Activated CD4-positive, alpha-beta memory T cell treated with anti-CD3 and anti-CD28 coated beads for 36 hours (primary cell): ENCODE measurements around the gene MYO15A. TPM values are rescaled to one million over a fixed set of nuclear protein-coding genes. Genes with fewer than 3 reads are reported as not detected.
"Not testable (repeated sequence)": the region's sequence is repeated elsewhere in the genome, so short reads cannot be mapped to it uniquely, and the experiment has no call there.

Source experiments
- CTCF ChIA-PET: fragments of 350-600 bp; sonication (Branson Sonifier 250); formaldehyde crosslinking; loops from one replicate; lab custom pipeline; 2021; ENCODE audit warnings: antibody characterized with exemption, inconsistent platforms; lab: Charles Lee
- POLR2A ChIA-PET: fragments of 350-600 bp; sonication (Branson Sonifier 250); formaldehyde crosslinking; loops from one replicate; lab custom pipeline; 2021; ENCODE audit warnings: antibody characterized with exemption; lab: Charles Lee
- DNase-seq: peaks from one replicate; pipeline ENCODE4 v3.0.0-alpha.2; 2020
- H3K27ac Mint-ChIP-seq: one replicate; pipeline ENCODE4 v1.8.0; 2021; ENCODE audit warnings: mixed read lengths
- H3K27me3 Mint-ChIP-seq: one replicate; pipeline ENCODE4 v1.8.0; 2021; ENCODE audit warnings: mixed read lengths
- H3K36me3 Mint-ChIP-seq: one replicate; pipeline ENCODE4 v1.8.0; 2021; ENCODE audit warnings: mixed read lengths
- H3K4me1 Mint-ChIP-seq: one replicate; pipeline ENCODE4 v1.8.0; 2021; ENCODE audit warnings: low read depth, mixed read lengths
- H3K4me3 Mint-ChIP-seq: one replicate; pipeline ENCODE4 v1.8.0; 2021; ENCODE audit warnings: mild to moderate bottlenecking, mixed read lengths
- H3K9me3 Mint-ChIP-seq: one replicate; pipeline ENCODE4 v1.8.0; 2021; ENCODE audit warnings: mixed read lengths
- intact Hi-C: fragments of 100-400 bp; cut with micrococcal nuclease; formaldehyde crosslinking; loops from one replicate; pipeline ENCODE4 v1.15.1; 2023
- total RNA-seq, 2 experiments: library from RNA; stranded (reverse); gene quantifications; one replicate each; pipeline ENCODE4 v1.2.3, GENCODE V29; 2021

Gene MYO15A
- total RNA-seq, 2 experiments from 2014 or later = 0.78 to 1.3 TPM

DNA sequence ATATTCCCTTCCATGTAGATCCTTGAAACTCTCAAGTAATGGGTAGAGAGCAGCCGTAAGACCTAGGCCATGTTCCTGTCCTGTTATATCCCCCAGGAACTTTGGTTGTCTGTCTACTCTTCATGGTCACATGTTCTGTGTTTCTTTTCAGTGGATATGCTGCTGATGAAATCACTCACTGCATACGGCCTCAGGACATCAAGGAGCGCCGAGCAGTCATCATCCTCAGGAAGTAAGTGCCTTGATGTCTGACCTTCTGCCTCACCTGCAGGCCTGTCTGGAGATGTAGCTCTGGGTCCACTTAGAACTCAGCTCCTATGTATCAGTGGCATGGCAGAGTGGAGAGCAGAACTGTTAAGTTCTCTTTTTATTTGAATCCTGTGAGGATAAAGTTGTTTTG, 86.2 kb downstream of the MYO15A start:
- no peaks in the 10 kb centered on the region for H3K27me3 Mint-ChIP-seq
- no peak overlapping the region for H3K27ac Mint-ChIP-seq
- CTCF ChIA-PET = no interaction called here
- POLR2A ChIA-PET = no interaction called here
- no peak overlapping the region for H3K4me3 Mint-ChIP-seq
- intact Hi-C loops = no loop called here
- H3K9me3 Mint-ChIP-seq = no peaks in the 10 kb centered on the region
- no peak for DNase-seq
- peaks cover 59% of the 10 kb centered on the region for H3K4me1 Mint-ChIP-seq
- peaks cover 45% of the 10 kb centered on the region for H3K36me3 Mint-ChIP-seq

DNA sequence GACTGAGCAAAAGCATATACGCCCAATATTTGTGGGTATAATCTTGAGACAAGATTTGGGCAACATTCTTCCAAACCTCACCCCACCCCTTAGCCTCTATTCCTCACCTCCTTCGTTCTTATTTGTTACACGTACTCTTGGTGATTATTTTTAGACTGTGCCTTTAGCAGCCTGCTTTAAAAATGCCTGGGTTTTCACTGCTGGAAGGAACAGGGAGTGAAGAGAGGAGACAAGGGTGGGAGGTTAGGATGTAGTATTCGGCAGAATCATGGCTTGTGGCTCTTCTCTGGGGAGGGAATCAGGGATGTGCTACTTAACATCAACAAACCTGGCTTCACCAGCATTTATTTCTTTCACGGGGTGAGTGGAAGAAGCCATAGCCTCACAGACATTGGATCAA, 86.7 kb downstream of the MYO15A start:
- H3K27me3 Mint-ChIP-seq = no peaks in the 10 kb centered on the region
- ChIA-PET POLR2A (no interaction called here), CTCF (no interaction called here)
- H3K36me3 Mint-ChIP-seq = peaks cover 42% of the 10 kb centered on the region
- no peaks in the 10 kb centered on the region for H3K9me3 Mint-ChIP-seq
- no peak overlapping the region for H3K27ac Mint-ChIP-seq
- H3K4me1 Mint-ChIP-seq = peaks cover 57% of the 10 kb centered on the region
- intact Hi-C loops = no loop called here
- no peak for DNase-seq
- no peak overlapping the region for H3K4me3 Mint-ChIP-seq

DNA sequence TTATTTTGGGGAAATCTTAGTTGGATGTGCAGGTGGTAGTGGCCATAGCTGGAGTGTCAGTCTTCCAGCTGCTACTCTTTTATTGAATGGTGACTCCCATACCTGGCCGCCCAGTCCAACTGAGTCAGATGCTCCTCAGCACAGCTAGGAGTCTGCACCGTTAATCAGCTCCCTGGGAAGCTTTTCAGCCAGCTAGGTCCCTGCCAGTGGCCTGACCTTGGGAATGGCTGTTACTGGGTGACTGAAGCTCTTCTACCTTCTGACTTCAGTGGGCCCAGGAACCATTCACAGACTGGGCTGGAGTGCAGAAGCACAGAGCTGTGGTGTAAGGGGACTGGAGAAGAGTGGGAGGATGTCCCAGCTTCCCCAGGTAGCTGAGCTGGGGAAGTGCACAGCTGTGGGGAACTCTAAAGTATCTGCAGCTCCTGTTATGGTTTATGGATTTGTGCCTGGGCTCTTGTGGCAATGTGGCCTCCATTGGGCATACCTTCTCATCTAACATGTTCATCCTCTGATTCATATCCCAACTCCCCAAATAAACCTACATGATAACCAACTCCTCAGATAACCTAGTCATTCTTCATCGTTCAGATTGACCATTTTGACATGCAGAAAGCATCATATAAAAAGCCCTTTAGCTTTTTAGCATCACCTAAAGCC, 89.1 kb downstream of the MYO15A start:
- peaks cover 37% of the 10 kb centered on the region for H3K4me1 Mint-ChIP-seq
- intact Hi-C loops = no loop called here
- ChIA-PET CTCF (interaction anchor here (1.3 to 2.5 kb wide), 3 partner anchors 9 to 56 kb away, joined by 5 to 12 read pairs (median 8); no protein-coding TSS in a partner anchor), POLR2A (interaction anchor here (1.1 kb wide), 1 partner anchor 14 kb away, joined by 5 read pairs; the partner anchor contains the start of gene ALKBH5)
- peaks cover 39% of the 10 kb centered on the region for H3K36me3 Mint-ChIP-seq
- H3K27me3 Mint-ChIP-seq = no peaks in the 10 kb centered on the region
- H3K27ac Mint-ChIP-seq = peak overlapping the region; percentile 59
- no peak for DNase-seq
- H3K9me3 Mint-ChIP-seq = no peaks in the 10 kb centered on the region
- no peak overlapping the region for H3K4me3 Mint-ChIP-seq

DNA sequence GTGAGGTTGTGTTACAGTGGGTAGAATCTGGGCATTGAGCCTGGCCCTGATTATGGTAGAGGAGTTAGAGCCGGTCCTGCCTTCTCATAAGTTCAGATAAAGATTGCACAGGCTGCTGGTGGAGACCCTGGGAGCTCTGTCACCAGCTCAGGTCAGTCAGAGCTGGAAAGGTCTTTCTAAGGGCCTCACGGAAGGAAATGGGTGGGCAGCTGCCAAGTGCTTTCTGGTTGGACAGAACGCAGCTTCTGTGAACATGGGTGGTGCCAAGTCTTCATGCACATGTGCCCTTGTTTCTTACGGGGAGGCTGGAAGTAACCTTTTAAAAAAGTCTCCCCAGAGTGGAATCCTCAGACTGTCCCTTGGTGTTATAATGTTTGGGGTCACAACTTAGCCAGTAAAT, 90.0 kb downstream of the MYO15A start:
- Mint-ChIP-seq H3K27me3 (no peaks in the 10 kb centered on the region), H3K9me3 (no peaks in the 10 kb centered on the region), H3K27ac (peak overlapping the region; percentile 49), H3K4me1 (peaks cover 35% of the 10 kb centered on the region), H3K36me3 (peaks cover 38% of the 10 kb centered on the region), H3K4me3 (no peak overlapping the region)
- intact Hi-C loops = no loop called here
- CTCF ChIA-PET = interaction anchor here (2.2 to 2.5 kb wide), 2 partner anchors 19 to 57 kb away, joined by 8 to 12 read pairs; no protein-coding TSS in a partner anchor
- POLR2A ChIA-PET = interaction anchor here (1.0 to 1.1 kb wide), 2 partner anchors 12 to 15 kb away, joined by 3 to 5 read pairs; partner anchors contain the start of gene ALKBH5
- no peak for DNase-seq

DNA sequence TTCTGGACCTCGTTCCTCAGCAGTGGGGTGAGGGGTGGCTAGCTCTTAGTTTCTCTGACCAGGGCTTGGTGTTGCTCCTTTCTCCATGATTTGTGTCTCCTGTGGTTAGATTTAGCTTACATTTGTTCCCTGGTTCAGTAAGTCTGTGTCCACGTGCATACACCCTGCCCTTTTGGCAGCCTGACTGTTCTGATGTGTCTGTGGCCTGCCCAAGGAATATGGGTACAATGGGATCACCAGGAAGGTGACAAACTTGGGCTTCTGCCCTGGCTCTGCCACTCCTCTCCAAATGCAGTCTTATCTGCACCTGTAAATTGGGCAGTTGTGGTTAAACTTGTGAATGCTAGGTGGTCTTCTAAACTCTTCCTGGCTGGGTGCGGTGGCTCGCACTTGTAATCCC, 92.6 kb downstream of the MYO15A start:
- intact Hi-C loops = no loop called here
- H3K27me3 Mint-ChIP-seq = no peaks in the 10 kb centered on the region
- H3K4me3 Mint-ChIP-seq = no peak overlapping the region
- DNase-seq = no peak
- H3K4me1 Mint-ChIP-seq = peaks cover 27% of the 10 kb centered on the region
- ChIA-PET POLR2A (interaction anchor here (0.9 kb wide), 1 partner anchor 9 kb away, joined by 3 read pairs; no protein-coding TSS in a partner anchor), CTCF (no interaction called here)
- peaks cover 26% of the 10 kb centered on the region for H3K36me3 Mint-ChIP-seq
- H3K27ac Mint-ChIP-seq = no peak overlapping the region
- no peaks in the 10 kb centered on the region for H3K9me3 Mint-ChIP-seq

DNA sequence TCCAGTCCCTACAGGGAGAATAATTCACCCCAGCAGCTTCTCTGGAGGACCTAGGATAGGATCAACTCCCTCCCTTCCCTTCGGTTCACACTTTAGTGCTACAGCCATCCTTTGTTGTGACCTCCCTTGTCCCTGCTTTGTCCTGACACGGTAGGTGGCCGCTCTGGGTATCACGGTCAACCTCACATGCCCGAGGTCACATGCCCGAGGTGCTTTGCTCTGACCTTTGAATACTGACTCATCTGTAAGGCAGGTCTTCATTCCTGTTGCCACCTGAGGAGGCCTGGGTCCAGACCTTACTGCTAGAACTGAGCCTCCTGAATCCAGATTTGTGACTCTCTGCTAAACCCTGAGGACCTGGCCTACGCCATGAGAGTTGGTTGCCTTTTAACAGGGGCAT, 94.8 kb downstream of the MYO15A start:
- peaks cover 18% of the 10 kb centered on the region for H3K36me3 Mint-ChIP-seq
- no peaks in the 10 kb centered on the region for H3K27me3 Mint-ChIP-seq
- no peak for DNase-seq
- H3K9me3 Mint-ChIP-seq = no peaks in the 10 kb centered on the region
- POLR2A ChIA-PET = no interaction called here
- CTCF ChIA-PET = interaction anchor here (0.6 to 0.7 kb wide), 2 partner anchors 302 to 1076 kb away, joined by 3 to 5 read pairs; no protein-coding TSS in a partner anchor
- H3K27ac Mint-ChIP-seq = no peak overlapping the region
- intact Hi-C loops = no loop called here
- H3K4me1 Mint-ChIP-seq = peaks cover 12% of the 10 kb centered on the region
- H3K4me3 Mint-ChIP-seq = no peak overlapping the region

DNA sequence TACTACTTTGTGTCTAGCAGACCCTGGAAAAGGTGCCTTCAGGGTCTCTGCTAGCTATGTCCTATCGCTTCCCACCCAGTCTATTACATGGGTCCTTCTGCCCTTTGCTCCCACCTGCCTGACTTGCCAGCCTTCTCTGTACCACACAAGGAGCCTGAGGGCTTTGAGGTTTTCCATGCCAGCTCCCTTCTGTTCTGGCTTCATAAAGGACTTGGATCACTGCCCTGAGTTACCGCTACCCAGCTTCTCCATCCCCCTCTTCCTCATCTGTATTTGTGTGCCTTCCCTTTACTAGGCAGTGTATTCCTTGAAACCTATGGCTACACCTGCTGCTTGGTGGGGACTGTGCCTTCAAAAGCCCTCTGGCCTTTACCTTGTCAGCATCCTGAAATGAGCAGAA, 97.3 kb downstream of the MYO15A start:
- no peak overlapping the region for H3K27ac Mint-ChIP-seq
- intact Hi-C loops = no loop called here
- no peaks in the 10 kb centered on the region for H3K27me3 Mint-ChIP-seq
- H3K4me3 Mint-ChIP-seq = no peak overlapping the region
- CTCF ChIA-PET = no interaction called here
- peaks cover 22% of the 10 kb centered on the region for H3K36me3 Mint-ChIP-seq
- no peak for DNase-seq
- no peaks in the 10 kb centered on the region for H3K9me3 Mint-ChIP-seq
- H3K4me1 Mint-ChIP-seq = no peaks in the 10 kb centered on the region
- POLR2A ChIA-PET = no interaction called here

DNA sequence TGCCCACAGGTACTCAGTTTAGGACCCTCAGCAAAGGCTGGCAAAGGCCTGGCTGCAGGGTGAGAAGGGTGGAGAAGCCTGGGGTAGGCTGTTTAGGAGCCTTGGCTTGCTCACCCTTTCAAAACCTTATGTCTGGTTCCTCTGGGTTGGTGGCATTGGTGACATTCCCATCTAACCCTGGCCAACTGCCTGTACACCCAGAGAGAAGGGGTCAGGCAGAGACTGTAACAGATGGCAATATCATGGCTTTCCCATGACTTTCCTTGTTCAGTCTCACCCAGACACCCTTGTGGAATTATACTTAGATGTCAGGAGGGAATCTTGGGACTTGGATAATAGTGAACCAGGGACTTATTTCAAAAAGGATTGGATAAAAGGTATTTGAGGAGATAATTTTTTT, 98.4 kb downstream of the MYO15A start:
- Mint-ChIP-seq H3K4me3 (no peak overlapping the region), H3K9me3 (no peaks in the 10 kb centered on the region)
- intact Hi-C loops = no loop called here

DNA sequence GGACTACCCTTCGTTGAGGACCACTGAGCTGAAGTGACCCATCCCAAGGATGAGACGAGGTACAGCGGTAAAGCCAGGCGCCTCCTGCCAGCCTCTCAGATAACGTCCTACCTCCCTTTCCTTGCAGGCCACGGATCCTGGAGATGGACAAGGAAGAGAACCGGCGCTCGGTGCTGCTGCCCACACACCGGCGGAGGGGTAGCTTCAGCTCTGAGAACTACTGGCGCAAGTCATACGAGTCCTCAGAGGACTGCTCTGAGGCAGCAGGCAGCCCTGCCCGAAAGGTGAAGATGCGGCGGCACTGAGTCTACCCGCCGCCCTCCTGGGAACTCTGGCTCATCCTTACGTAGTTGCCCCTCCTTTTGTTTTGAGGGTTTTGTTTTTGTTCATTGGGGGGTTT, 99.5 kb downstream of the MYO15A start:
- Mint-ChIP-seq H3K27ac (no peak overlapping the region), H3K36me3 (peaks cover 23% of the 10 kb centered on the region), H3K4me3 (no peak overlapping the region), H3K9me3 (no peaks in the 10 kb centered on the region), H3K27me3 (no peaks in the 10 kb centered on the region), H3K4me1 (no peaks in the 10 kb centered on the region)
- ChIA-PET CTCF (no interaction called here), POLR2A (interaction anchor here (0.6 kb wide), 1 partner anchor 28 kb away, joined by 3 read pairs; no protein-coding TSS in a partner anchor)
- intact Hi-C loops = no loop called here
- no peak for DNase-seq

More for the DNA sequence above, 98.4 kb downstream of the MYO15A start:
- CTCF ChIA-PET = no interaction called here
- Mint-ChIP-seq H3K36me3 (peaks cover 23% of the 10 kb centered on the region), H3K4me1 (no peaks in the 10 kb centered on the region), H3K27me3 (no peaks in the 10 kb centered on the region), H3K27ac (no peak overlapping the region)
- POLR2A ChIA-PET = no interaction called here
- DNase-seq = no peak

DNA sequence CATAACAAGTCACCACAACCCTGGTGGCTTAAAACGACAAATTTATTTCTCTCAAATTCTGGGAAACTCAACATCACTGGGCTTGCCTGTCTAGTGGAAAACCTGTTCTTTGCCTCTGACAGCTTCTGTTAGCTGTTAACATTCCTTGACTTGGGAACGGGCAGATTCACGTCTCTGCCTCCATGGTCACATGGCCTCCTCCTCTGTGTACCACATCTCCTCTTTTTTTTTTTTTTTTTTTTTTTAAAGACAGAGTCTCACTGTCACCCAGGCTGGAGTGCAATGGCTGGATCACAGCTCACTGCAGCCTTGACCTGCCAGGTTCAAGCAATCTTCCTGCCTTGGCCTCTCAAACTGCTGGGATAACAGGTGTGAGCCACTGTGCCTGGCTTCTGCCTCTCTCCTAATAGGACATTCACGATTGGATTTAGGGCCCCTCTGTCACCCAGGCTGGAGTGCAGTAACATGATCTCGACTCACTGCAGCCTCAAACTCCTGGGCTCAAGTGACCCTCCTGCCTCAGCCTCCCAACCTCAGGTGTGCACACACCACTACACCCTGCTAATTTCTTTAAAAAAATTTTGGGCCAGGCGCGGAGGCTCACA, 105.2 kb downstream of the MYO15A start:
- Mint-ChIP-seq H3K36me3 (peaks cover 12% of the 10 kb centered on the region), H3K4me1 (peaks cover 2% of the 10 kb centered on the region), H3K9me3 (no peaks in the 10 kb centered on the region), H3K27ac (no peak overlapping the region), H3K27me3 (no peaks in the 10 kb centered on the region), H3K4me3 (no peak overlapping the region)
- ChIA-PET POLR2A (no interaction called here), CTCF (interaction anchor here (1.1 kb wide), 1 partner anchor 10 kb away, joined by 3 read pairs; no protein-coding TSS in a partner anchor)
- DNase-seq = no peak
- intact Hi-C loops = no loop called here

DNA sequence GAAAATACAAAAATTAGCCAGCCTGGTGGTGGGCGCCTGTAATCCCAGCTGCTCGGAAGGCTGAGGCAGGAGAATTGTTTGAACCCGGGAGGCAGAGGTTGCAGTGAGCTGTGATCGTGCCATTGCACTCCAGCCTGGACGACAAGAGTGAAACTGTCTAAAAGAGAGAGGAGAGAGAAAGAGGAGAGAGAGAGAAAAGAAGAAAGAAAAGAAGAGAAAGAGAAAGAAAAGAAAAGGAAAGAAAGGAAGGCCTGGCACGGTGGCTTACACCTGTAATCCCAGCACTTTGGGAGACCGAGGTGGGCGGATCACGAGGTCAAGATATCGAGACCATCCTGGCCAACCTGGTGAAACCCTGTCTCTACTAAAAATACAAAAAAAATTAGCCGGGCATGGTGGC, 108.3 kb downstream of the MYO15A start:
- not testable (repeated sequence) for H3K9me3 Mint-ChIP-seq, H3K4me1 Mint-ChIP-seq, H3K27me3 Mint-ChIP-seq, H3K4me3 Mint-ChIP-seq, H3K36me3 Mint-ChIP-seq, H3K27ac Mint-ChIP-seq, DNase-seq
- CTCF ChIA-PET = interaction anchor here (1.0 to 3.7 kb wide), 7 partner anchors 9 to 789 kb away, joined by 3 to 24 read pairs (median 5); partner anchors contain the start of gene SHMT1
- intact Hi-C loops = loop anchor here (1.0 kb wide), 1 partner anchor 76 kb away; no protein-coding TSS in a partner anchor
- POLR2A ChIA-PET = interaction anchor here (0.7 kb wide), 1 partner anchor 79 kb away, joined by 3 read pairs; no protein-coding TSS in a partner anchor

DNA sequence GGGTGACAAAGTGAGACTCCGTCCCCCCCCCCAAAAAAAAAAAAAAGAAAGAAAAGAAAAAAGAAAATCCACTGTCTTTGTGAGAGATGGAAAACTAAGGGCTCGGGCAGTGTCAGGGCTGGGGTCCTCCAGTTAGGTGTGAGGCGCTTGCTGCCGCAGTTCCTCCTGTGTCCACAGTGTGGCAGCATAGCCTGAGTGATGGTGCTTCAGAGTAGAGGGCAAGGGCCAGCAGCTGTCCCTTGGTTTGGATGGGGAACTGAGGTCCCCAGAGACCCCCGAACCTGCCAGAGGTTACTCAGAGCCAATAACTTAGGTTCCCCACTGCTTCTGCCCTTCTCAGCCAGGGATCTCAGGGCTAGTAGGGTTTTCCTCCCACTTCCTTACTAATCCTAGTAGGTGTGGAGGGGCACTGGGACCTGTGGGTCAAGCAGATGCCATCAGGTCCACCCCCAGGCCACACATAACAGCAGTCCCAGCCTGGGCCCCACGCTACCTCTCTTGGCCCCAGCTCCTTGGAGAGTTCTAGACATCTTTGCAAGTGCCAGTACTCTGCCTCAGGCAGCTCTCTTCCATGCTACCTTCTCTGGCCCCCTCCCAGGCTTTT, 109.0 kb downstream of the MYO15A start:
- no peaks in the 10 kb centered on the region for H3K9me3 Mint-ChIP-seq
- CTCF ChIA-PET = interaction anchor here (0.5 to 3.7 kb wide), 19 partner anchors 9 to 789 kb away, joined by 3 to 24 read pairs (median 3); partner anchors contain the start of genes ALKBH5, MIEF2 and SHMT1
- H3K27ac Mint-ChIP-seq = no peak overlapping the region
- no peaks in the 10 kb centered on the region for H3K36me3 Mint-ChIP-seq
- no peaks in the 10 kb centered on the region for H3K27me3 Mint-ChIP-seq
- POLR2A ChIA-PET = no interaction called here
- H3K4me1 Mint-ChIP-seq = peaks cover 4% of the 10 kb centered on the region
- peak; percentile 87 for DNase-seq
- no peak overlapping the region for H3K4me3 Mint-ChIP-seq
- intact Hi-C loops = loop anchor here (1.0 kb wide), 1 partner anchor 76 kb away; no protein-coding TSS in a partner anchor
